WTC11 (cell line): Measurements from ENCODE around the gene ACHE. TPM values are rescaled to one million over a fixed set of nuclear protein-coding genes. Genes with fewer than 3 reads are reported as not detected.

Experiments
- CBFB ChIP-seq: sonication (generic); formaldehyde crosslinking; IDR thresholded peaks from 2 replicates; pipeline ENCODE4 v1.8.1; 2022; ENCODE audit warnings: mild to moderate bottlenecking, low read depth, missing genetic modification reagents
- ELF4 ChIP-seq: sonication (generic); formaldehyde crosslinking; IDR thresholded peaks from 2 replicates; pipeline ENCODE4 v1.8.1; 2022; ENCODE audit warnings: low read depth, mild to moderate bottlenecking, moderate library complexity, missing genetic modification reagents
- EMX1 ChIP-seq: fragments of 250-450 bp; sonication (Bioruptor Pico); IDR thresholded peaks from 2 replicates; pipeline ENCODE4 v1.8.0; 2021; ENCODE audit warnings: mild to moderate bottlenecking
- GRHL2 ChIP-seq: fragments of 250-450 bp; sonication (Bioruptor Pico); IDR thresholded peaks from 2 replicates; pipeline ENCODE4 v1.8.0; 2022; ENCODE audit warnings: mild to moderate bottlenecking, moderate library complexity; ENCODE audit not compliant: insufficient replicate concordance, severe bottlenecking
- HMGA2 ChIP-seq: fragments of 250-450 bp; sonication (Bioruptor Pico); IDR thresholded peaks from 2 replicates; pipeline ENCODE4 v1.4.0; 2021; ENCODE audit warnings: mild to moderate bottlenecking, moderate library complexity
- JUN ChIP-seq: sonication (generic); formaldehyde crosslinking; IDR thresholded peaks from 2 replicates; pipeline ENCODE4 v1.8.0; 2023; ENCODE audit warnings: mild to moderate bottlenecking, missing genetic modification reagents
- PRRX2 ChIP-seq: fragments of 250-450 bp; sonication (Bioruptor Pico); IDR thresholded peaks from 2 replicates; pipeline ENCODE4 v1.8.0; 2021; ENCODE audit warnings: mild to moderate bottlenecking
- RELA ChIP-seq: sonication (generic); formaldehyde crosslinking; IDR thresholded peaks from 2 replicates; pipeline ENCODE4 v1.8.1; 2022; ENCODE audit warnings: missing genetic modification reagents, mild to moderate bottlenecking, borderline replicate concordance
- SMAD3 ChIP-seq: sonication (generic); formaldehyde crosslinking; IDR thresholded peaks from 2 replicates; pipeline ENCODE4 v1.8.0; 2022; ENCODE audit warnings: missing genetic modification reagents, mild to moderate bottlenecking, borderline replicate concordance
- ZBTB21 ChIP-seq: sonication (generic); formaldehyde crosslinking; IDR thresholded peaks from 2 replicates; pipeline ENCODE4 v1.8.1; 2023; ENCODE audit warnings: mild to moderate bottlenecking, missing genetic modification reagents, borderline replicate concordance
- ZNF219 ChIP-seq: sonication (generic); formaldehyde crosslinking; IDR thresholded peaks from 2 replicates; pipeline ENCODE4 v1.8.0; 2023; ENCODE audit warnings: missing genetic modification reagents, mild to moderate bottlenecking, borderline replicate concordance
- ZNF263 ChIP-seq: sonication (generic); formaldehyde crosslinking; IDR thresholded peaks from 2 replicates; pipeline ENCODE4 v1.8.1; 2022; ENCODE audit warnings: low read depth, mild to moderate bottlenecking, moderate library complexity, missing genetic modification reagents
- ZNF396 ChIP-seq: fragments of 250-450 bp; sonication (Bioruptor Pico); IDR thresholded peaks from 2 replicates; pipeline ENCODE4 v1.8.0; 2021; ENCODE audit warnings: mild to moderate bottlenecking, moderate library complexity, borderline replicate concordance
- total RNA-seq: library from RNA; stranded (reverse); gene quantifications from 3 replicates; pipeline ENCODE4 v1.2.3, GENCODE V29; 2021
- TF ChIP-seq, protein P1 (sequence below): sonication (generic); formaldehyde crosslinking; IDR thresholded peaks from 2 replicates; pipeline ENCODE4 v1.8.1; 2022; ENCODE audit warnings: low read depth, missing genetic modification reagents, borderline replicate concordance
- TF ChIP-seq, protein P2 (sequence below): sonication (generic); formaldehyde crosslinking; IDR thresholded peaks from 2 replicates; pipeline ENCODE4 v1.8.1; 2022; ENCODE audit warnings: mild to moderate bottlenecking, moderate library complexity, missing genetic modification reagents
- TF ChIP-seq, protein P3 (sequence below): fragments of 250-450 bp; sonication (Bioruptor Pico); IDR thresholded peaks from 2 replicates; pipeline ENCODE4 v1.9.0; 2021; ENCODE audit warnings: moderate library complexity, mild to moderate bottlenecking, inconsistent platforms, borderline replicate concordance
- TF ChIP-seq, protein P4 (sequence below): sonication (generic); formaldehyde crosslinking; IDR thresholded peaks from 2 replicates; pipeline ENCODE4 v1.8.0; 2023; ENCODE audit warnings: missing genetic modification reagents
- TF ChIP-seq, protein P5 (sequence below): sonication (generic); formaldehyde crosslinking; IDR thresholded peaks from 2 replicates; pipeline ENCODE4 v1.8.0; 2022; ENCODE audit warnings: mild to moderate bottlenecking, missing genetic modification reagents
- TF ChIP-seq, protein P6 (sequence below): sonication (generic); formaldehyde crosslinking; IDR thresholded peaks from 2 replicates; pipeline ENCODE4 v1.8.0; 2023; ENCODE audit warnings: mild to moderate bottlenecking, missing genetic modification reagents
- TF ChIP-seq, protein P7 (sequence below): sonication (generic); formaldehyde crosslinking; IDR thresholded peaks from 2 replicates; pipeline ENCODE4 v1.8.1; 2023; ENCODE audit warnings: mild to moderate bottlenecking, missing genetic modification reagents, moderate library complexity
- TF ChIP-seq, protein P8 (sequence below): sonication (generic); formaldehyde crosslinking; IDR thresholded peaks from 2 replicates; pipeline ENCODE4 v1.8.1; 2023; ENCODE audit warnings: mild to moderate bottlenecking, missing genetic modification reagents
- TF ChIP-seq, protein P9 (sequence below): sonication (generic); formaldehyde crosslinking; IDR thresholded peaks from 2 replicates; pipeline ENCODE4 v1.8.0; 2022; ENCODE audit warnings: mild to moderate bottlenecking, missing genetic modification reagents
- TF ChIP-seq, protein P10 (sequence below): fragments of 250-450 bp; sonication (Bioruptor Pico); IDR thresholded peaks from 2 replicates; pipeline ENCODE4 v1.9.0; 2021; ENCODE audit warnings: mild to moderate bottlenecking
- TF ChIP-seq, protein P11 (sequence below): fragments of 250-450 bp; sonication (Bioruptor Pico); IDR thresholded peaks from 2 replicates; pipeline ENCODE4 v1.8.0; 2021; ENCODE audit warnings: mild to moderate bottlenecking

Gene ACHE
- total RNA-seq, 1 experiment from 2014 or later: 7.7 TPM

DNA sequence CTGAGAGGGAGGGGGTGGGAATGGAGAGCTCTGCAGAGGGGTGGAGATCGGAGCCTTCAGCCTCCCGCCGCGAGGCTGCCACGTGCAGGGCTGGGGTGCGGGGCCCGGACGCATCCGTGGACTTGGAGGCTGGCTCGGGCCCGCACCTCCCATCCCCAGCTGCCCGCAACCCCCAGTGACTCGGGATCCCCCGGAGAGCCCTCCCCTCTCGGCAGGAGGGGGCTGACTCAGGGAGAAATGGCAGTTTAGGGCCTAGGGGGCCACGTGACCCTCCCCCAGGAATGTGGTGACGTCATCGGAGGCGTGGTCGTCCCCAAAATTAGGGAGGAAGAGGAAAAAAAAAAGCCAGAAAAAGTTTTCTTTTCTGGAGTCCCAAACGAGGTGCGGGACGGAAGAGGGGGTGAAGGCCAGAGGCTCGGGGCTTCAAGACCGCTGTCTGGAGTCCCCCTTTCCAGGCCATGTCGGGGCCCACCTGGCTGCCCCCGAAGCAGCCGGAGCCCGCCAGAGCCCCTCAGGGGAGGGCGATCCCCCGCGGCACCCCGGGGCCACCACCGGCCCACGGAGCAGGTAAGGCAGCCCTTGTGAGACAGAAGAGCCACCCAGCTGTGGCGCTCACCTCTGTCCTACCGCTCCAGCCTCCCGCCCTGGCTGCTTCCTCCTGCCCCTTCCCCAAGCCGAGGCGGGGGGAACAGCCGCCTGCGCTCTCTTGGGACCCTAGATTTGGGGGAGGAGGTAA is 28.5 kb downstream of the ACHE start, which contains the start of gene TRIP6 (continued):
- TF ChIP-seq, protein P1, sequence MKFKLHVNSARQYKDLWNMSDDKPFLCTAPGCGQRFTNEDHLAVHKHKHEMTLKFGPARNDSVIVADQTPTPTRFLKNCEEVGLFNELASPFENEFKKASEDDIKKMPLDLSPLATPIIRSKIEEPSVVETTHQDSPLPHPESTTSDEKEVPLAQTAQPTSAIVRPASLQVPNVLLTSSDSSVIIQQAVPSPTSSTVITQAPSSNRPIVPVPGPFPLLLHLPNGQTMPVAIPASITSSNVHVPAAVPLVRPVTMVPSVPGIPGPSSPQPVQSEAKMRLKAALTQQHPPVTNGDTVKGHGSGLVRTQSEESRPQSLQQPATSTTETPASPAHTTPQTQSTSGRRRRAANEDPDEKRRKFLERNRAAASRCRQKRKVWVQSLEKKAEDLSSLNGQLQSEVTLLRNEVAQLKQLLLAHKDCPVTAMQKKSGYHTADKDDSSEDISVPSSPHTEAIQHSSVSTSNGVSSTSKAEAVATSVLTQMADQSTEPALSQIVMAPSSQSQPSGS (CRISPR knock-in tag): 0 out of 2 replicates have a peak, but pooled peaks have one; percentile 47
- TF ChIP-seq HMGA2 (no peak), GRHL2 (no peak), SMAD3 (CRISPR knock-in tag) (no peak), ZNF263 (CRISPR knock-in tag) (no peak), RELA (CRISPR knock-in tag) (no peak), PRRX2 (CRISPR knock-in tag) (no peak), ELF4 (CRISPR knock-in tag) (no peak), ZBTB21 (no peak), ZNF219 (CRISPR knock-in tag) (no peak), JUN (CRISPR knock-in tag) (no peak), EMX1 (CRISPR knock-in tag) (no peak), CBFB (CRISPR knock-in tag) (no peak), ZNF396 (CRISPR knock-in tag) (no peak)
- TF ChIP-seq, protein P2, sequence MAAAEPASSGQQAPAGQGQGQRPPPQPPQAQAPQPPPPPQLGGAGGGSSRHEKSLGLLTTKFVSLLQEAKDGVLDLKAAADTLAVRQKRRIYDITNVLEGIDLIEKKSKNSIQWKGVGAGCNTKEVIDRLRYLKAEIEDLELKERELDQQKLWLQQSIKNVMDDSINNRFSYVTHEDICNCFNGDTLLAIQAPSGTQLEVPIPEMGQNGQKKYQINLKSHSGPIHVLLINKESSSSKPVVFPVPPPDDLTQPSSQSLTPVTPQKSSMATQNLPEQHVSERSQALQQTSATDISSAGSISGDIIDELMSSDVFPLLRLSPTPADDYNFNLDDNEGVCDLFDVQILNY: no peak
- TF ChIP-seq, protein P3, sequence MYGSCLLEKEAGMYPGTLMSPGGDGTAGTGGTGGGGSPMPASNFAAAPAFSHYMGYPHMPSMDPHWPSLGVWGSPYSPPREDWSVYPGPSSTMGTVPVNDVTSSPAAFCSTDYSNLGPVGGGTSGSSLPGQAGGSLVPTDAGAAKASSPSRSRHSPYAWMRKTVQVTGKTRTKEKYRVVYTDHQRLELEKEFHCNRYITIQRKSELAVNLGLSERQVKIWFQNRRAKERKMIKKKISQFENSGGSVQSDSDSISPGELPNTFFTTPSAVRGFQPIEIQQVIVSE: no peak
- TF ChIP-seq, protein P4, sequence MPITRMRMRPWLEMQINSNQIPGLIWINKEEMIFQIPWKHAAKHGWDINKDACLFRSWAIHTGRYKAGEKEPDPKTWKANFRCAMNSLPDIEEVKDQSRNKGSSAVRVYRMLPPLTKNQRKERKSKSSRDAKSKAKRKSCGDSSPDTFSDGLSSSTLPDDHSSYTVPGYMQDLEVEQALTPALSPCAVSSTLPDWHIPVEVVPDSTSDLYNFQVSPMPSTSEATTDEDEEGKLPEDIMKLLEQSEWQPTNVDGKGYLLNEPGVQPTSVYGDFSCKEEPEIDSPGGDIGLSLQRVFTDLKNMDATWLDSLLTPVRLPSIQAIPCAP (CRISPR knock-in tag): no peak
- TF ChIP-seq, protein P5, sequence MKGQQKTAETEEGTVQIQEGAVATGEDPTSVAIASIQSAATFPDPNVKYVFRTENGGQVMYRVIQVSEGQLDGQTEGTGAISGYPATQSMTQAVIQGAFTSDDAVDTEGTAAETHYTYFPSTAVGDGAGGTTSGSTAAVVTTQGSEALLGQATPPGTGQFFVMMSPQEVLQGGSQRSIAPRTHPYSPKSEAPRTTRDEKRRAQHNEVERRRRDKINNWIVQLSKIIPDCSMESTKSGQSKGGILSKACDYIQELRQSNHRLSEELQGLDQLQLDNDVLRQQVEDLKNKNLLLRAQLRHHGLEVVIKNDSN (CRISPR knock-in tag): peak; percentile 96
- TF ChIP-seq, protein P6, sequence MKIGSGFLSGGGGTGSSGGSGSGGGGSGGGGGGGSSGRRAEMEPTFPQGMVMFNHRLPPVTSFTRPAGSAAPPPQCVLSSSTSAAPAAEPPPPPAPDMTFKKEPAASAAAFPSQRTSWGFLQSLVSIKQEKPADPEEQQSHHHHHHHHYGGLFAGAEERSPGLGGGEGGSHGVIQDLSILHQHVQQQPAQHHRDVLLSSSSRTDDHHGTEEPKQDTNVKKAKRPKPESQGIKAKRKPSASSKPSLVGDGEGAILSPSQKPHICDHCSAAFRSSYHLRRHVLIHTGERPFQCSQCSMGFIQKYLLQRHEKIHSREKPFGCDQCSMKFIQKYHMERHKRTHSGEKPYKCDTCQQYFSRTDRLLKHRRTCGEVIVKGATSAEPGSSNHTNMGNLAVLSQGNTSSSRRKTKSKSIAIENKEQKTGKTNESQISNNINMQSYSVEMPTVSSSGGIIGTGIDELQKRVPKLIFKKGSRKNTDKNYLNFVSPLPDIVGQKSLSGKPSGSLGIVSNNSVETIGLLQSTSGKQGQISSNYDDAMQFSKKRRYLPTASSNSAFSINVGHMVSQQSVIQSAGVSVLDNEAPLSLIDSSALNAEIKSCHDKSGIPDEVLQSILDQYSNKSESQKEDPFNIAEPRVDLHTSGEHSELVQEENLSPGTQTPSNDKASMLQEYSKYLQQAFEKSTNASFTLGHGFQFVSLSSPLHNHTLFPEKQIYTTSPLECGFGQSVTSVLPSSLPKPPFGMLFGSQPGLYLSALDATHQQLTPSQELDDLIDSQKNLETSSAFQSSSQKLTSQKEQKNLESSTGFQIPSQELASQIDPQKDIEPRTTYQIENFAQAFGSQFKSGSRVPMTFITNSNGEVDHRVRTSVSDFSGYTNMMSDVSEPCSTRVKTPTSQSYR (CRISPR knock-in tag): no peak; the same call in 1 of the 2 replicates
- TF ChIP-seq, protein P7, sequence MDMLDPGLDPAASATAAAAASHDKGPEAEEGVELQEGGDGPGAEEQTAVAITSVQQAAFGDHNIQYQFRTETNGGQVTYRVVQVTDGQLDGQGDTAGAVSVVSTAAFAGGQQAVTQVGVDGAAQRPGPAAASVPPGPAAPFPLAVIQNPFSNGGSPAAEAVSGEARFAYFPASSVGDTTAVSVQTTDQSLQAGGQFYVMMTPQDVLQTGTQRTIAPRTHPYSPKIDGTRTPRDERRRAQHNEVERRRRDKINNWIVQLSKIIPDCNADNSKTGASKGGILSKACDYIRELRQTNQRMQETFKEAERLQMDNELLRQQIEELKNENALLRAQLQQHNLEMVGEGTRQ (CRISPR knock-in tag): peak; percentile 96
- TF ChIP-seq, protein P8, sequence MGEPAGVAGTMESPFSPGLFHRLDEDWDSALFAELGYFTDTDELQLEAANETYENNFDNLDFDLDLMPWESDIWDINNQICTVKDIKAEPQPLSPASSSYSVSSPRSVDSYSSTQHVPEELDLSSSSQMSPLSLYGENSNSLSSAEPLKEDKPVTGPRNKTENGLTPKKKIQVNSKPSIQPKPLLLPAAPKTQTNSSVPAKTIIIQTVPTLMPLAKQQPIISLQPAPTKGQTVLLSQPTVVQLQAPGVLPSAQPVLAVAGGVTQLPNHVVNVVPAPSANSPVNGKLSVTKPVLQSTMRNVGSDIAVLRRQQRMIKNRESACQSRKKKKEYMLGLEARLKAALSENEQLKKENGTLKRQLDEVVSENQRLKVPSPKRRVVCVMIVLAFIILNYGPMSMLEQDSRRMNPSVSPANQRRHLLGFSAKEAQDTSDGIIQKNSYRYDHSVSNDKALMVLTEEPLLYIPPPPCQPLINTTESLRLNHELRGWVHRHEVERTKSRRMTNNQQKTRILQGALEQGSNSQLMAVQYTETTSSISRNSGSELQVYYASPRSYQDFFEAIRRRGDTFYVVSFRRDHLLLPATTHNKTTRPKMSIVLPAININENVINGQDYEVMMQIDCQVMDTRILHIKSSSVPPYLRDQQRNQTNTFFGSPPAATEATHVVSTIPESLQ (CRISPR knock-in tag): no peak
- TF ChIP-seq, protein P9, sequence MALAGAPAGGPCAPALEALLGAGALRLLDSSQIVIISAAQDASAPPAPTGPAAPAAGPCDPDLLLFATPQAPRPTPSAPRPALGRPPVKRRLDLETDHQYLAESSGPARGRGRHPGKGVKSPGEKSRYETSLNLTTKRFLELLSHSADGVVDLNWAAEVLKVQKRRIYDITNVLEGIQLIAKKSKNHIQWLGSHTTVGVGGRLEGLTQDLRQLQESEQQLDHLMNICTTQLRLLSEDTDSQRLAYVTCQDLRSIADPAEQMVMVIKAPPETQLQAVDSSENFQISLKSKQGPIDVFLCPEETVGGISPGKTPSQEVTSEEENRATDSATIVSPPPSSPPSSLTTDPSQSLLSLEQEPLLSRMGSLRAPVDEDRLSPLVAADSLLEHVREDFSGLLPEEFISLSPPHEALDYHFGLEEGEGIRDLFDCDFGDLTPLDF (CRISPR knock-in tag): 0 out of 2 replicates have a peak, but pooled peaks have one; percentile 22
- TF ChIP-seq, protein P10, sequence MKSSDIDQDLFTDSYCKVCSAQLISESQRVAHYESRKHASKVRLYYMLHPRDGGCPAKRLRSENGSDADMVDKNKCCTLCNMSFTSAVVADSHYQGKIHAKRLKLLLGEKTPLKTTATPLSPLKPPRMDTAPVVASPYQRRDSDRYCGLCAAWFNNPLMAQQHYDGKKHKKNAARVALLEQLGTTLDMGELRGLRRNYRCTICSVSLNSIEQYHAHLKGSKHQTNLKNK (CRISPR knock-in tag): no peak
- TF ChIP-seq, protein P11, sequence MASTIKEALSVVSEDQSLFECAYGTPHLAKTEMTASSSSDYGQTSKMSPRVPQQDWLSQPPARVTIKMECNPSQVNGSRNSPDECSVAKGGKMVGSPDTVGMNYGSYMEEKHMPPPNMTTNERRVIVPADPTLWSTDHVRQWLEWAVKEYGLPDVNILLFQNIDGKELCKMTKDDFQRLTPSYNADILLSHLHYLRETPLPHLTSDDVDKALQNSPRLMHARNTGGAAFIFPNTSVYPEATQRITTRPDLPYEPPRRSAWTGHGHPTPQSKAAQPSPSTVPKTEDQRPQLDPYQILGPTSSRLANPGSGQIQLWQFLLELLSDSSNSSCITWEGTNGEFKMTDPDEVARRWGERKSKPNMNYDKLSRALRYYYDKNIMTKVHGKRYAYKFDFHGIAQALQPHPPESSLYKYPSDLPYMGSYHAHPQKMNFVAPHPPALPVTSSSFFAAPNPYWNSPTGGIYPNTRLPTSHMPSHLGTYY (CRISPR knock-in tag): no peak
